GM06990 (cell line): ENCODE data around the gene STIM2.

Source experiments
- DNase-seq: peaks from one replicate; pipeline ENCODE4 v3.0.0-alpha.2; 2011; ENCODE audit not compliant: insufficient read length; ENCODE audit errors: extremely low read depth
- H3K27me3 ChIP-seq: replicated peaks from 2 replicates; pipeline ENCODE4 v1.6.0; 2011; ENCODE audit warnings: low read length; ENCODE audit not compliant: control insufficient read depth, insufficient read depth
- H3K36me3 ChIP-seq: 2 replicates; pipeline ENCODE4 v1.5.1; 2011; ENCODE audit warnings: low read length; ENCODE audit not compliant: control insufficient read depth, insufficient read depth
- H3K4me3 ChIP-seq: replicated peaks from 2 replicates; pipeline ENCODE4 v1.5.1; 2011; ENCODE audit warnings: low read depth, mild to moderate bottlenecking, control low read depth, low read length
- CTCF ChIP-seq: IDR thresholded peaks from 2 replicates; pipeline ENCODE4 v1.5.1; 2011; ENCODE audit warnings: low read length, control low read depth, mild to moderate bottlenecking, inconsistent platforms; ENCODE audit not compliant: insufficient read depth, poor library complexity, severe bottlenecking

Gene STIM2

GRCh38 chr4:26935397-26935796, 74.8 kb downstream of the STIM2 start:
- Histone ChIP-seq H3K36me3 (no peaks in the 10 kb centered on the region), H3K27me3 (no peaks in the 10 kb centered on the region), H3K4me3 (no peak overlapping the region)
- TF ChIP-seq CTCF: no peak
- DNase-seq: no peak

- TF ChIP-seq CTCF: no peak
- Histone ChIP-seq H3K27me3 (no peaks in the 10 kb centered on the region), H3K4me3 (no peak overlapping the region), H3K36me3 (no peaks in the 10 kb centered on the region)
- DNase-seq: no peak
Measured at GRCh38 chr4:26936284-26937065, 75.8 kb downstream of the STIM2 start.

DNA sequence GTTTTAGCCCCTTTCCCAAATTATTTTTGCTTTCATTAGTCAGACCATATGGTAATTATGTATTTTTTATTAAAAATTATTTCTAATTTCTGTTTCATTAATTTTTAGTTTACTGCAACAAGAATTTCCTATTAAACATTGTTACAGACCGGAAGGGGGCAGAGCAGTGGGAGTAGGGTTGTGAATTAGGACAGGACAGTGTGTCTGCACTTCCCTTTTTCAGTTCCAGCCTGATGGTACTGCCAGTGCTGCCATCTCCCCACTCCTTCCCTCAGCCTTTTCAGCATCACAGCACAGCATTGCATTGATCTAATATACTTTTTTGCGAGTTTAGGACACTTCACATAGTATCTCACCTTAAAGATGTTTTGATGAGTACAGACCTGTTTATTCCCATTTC, 76.5 kb downstream of the STIM2 start:
- Histone ChIP-seq H3K27me3 (no peaks in the 10 kb centered on the region), H3K4me3 (no peak overlapping the region), H3K36me3 (no peaks in the 10 kb centered on the region)
- TF ChIP-seq CTCF: peak; percentile 20
- DNase-seq: no peak

DNA sequence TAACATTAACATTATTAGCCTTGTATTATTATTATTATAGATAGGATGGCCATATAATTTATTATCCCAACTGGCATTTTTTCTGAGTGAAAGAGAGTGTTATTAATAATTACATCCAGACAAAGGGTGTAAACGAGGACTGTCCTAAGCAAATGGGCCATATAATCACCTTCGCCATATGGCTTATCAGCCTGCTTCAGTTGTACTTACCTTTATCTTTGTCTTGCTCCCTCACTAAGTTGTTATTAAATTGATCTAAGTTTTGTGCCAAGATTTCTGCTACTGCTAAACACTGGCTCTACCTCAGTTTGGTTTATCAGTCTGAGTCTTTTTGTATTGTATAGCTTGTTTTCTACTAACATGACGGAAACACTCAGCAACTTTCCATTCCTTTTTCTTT, 76.9 kb downstream of the STIM2 start:
- Histone ChIP-seq H3K27me3 (no peaks in the 10 kb centered on the region), H3K36me3 (no peaks in the 10 kb centered on the region), H3K4me3 (no peak overlapping the region)
- DNase-seq: no peak
- no peak for TF ChIP-seq CTCF

- Histone ChIP-seq H3K36me3 (no peaks in the 10 kb centered on the region), H3K27me3 (no peaks in the 10 kb centered on the region), H3K4me3 (no peak overlapping the region)
- TF ChIP-seq CTCF: no peak
- no peak for DNase-seq
Measured at GRCh38 chr4:26938516-26938915, 77.9 kb downstream of the STIM2 start.

DNA sequence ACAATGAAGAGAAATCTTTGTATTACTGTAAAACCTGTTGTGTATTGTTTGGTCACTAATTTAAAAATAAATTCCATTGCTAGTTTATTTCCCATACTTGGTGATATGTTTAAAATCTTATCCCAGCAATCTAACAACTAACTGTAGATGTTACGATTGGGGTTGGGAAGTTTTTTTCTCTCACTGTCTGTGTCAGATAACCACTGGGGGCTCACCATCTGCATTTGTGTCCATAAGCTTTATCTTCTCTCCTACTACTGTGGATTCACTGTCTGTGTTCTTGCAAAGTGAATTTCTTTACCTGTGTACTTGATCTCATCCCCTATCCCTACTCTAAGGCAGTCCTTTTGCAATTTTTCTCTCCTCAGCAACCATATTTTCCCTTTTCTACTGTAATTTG, 81.3 kb downstream of the STIM2 start:
- no peak overlapping the region for H3K4me3 ChIP-seq
- no peak for DNase-seq
- no peak for TF ChIP-seq CTCF
- H3K36me3 ChIP-seq: no peaks in the 10 kb centered on the region
- no peaks in the 10 kb centered on the region for H3K27me3 ChIP-seq
